Activated CD4-positive, CD25-positive, alpha-beta regulatory T cell treated with anti-CD3 and anti-CD28 coated beads, Interleukin-2, amount 50 U/mL, for 24 hours (primary cell): Measurements from ENCODE around the gene SETD4.

Experiments
- ATAC-seq, 2 donors: fragments of 150-1000 bp; cut with Tn5 transposase; one replicate each; pipeline ENCODE4 v1.10.0; 2021; ENCODE audit warnings: mild to moderate bottlenecking in 1 of 2, moderate library complexity in 1 of 2

SETD4 gene

GRCh38 chr21:36004441-36004840 is 55.9 kb downstream of the SETD4 start:
- ATAC-seq: no peak

- no peak for ATAC-seq
Measured at GRCh38 chr21:36003776-36004175, 56.5 kb downstream of the SETD4 start.

GRCh38 chr21:35996217-35996616 is 64.1 kb downstream of the SETD4 start:
- peak in 1 of 2 donors; percentile 36 for ATAC-seq

- ATAC-seq: no peak
Measured at GRCh38 chr21:35995522-35996088, 64.7 kb downstream of the SETD4 start.

GRCh38 chr21:35994613-35995012 is 65.7 kb downstream of the SETD4 start:
- no peak for ATAC-seq

- no peak for ATAC-seq
Measured at GRCh38 chr21:35993875-35994490, 66.3 kb downstream of the SETD4 start.

GRCh38 chr21:35991131-35991530 is 69.2 kb downstream of the SETD4 start:
- no peak for ATAC-seq

- no peak for ATAC-seq
Measured at GRCh38 chr21:35990609-35991008, 69.7 kb downstream of the SETD4 start.

GRCh38 chr21:35989138-35989735 is 71.1 kb downstream of the SETD4 start:
- ATAC-seq: no peak

GRCh38 chr21:35988416-35989137 is 71.7 kb downstream of the SETD4 start:
- no peak for ATAC-seq

GRCh38 chr21:35987475-35987874 is 72.9 kb downstream of the SETD4 start:
- ATAC-seq: no peak

GRCh38 chr21:35984654-35985361 is 75.5 kb downstream of the SETD4 start:
- no peak for ATAC-seq
